Ascending aorta (tissue), 2 donors: ENCODE measurements around the gene PYDC1. TPM values are rescaled to one million over a fixed set of nuclear protein-coding genes. Genes with fewer than 3 reads are reported as not detected.

ENCODE experiments used
- DNase-seq, 2 donors: peaks; one replicate each; pipeline ENCODE4 v3.0.0-alpha.2; 2019; ENCODE audit warnings: low spot score in 2 of 2
- H3K27ac ChIP-seq, 2 donors: fragments of 200-600 bp; sonication (generic); one replicate each; pipeline ENCODE4 v1.5.1; 2016 to 2017; ENCODE audit warnings: mild to moderate bottlenecking in 1 of 2
- H3K27me3 ChIP-seq: fragments of 200-600 bp; sonication (generic); one replicate; pipeline ENCODE4 v1.5.1; 2017
- H3K36me3 ChIP-seq, 2 donors: fragments of 200-600 bp; sonication (generic); one replicate each; pipeline ENCODE4 v1.5.1; 2016
- H3K4me1 ChIP-seq, 2 donors: fragments of 200-600 bp; sonication (generic); one replicate each; pipeline ENCODE4 v1.5.1; 2016 to 2017; ENCODE audit warnings: mild to moderate bottlenecking in 1 of 2
- H3K4me3 ChIP-seq, 2 donors: fragments of 200-600 bp; sonication (generic); one replicate each; pipeline ENCODE4 v1.5.1; 2016 to 2017; ENCODE audit warnings: mild to moderate bottlenecking in 1 of 2
- H3K9me3 ChIP-seq, 2 donors: fragments of 200-600 bp; sonication (generic); one replicate each; pipeline ENCODE4 v1.5.1; 2016
- CTCF ChIP-seq, 3 experiments: fragments of 200-600 bp in 2 of 3; fragments of 450-650 bp in 1 of 3; sonication (generic) in 2 of 3; IDR thresholded peaks; one replicate each; pipeline ENCODE4 v1.5.1; 2016 to 2019; ENCODE audit warnings: antibody characterized with exemption in 3 of 3, mild to moderate bottlenecking in 1 of 3, moderate library complexity in 1 of 3
- intact Hi-C: fragments of 100-400 bp; cut with DNase I; formaldehyde crosslinking; loops from one replicate; pipeline ENCODE4 v1.15.1; 2023
- total RNA-seq: library from RNA; depleted of rRNA; stranded (reverse); fragments of >200 nt; gene quantifications from one replicate; pipeline ENCODE4 v1.1.0, GENCODE V29; 2016

PYDC1 gene
- total RNA-seq, 1 donor from 2014 or later = not detected

GRCh38 chr16:31168848-31169247, 48.1 kb downstream of the PYDC1 start:
- no peak for DNase-seq
- Histone ChIP-seq H3K9me3 (no peaks in the 10 kb centered on the region), H3K27ac (no peak overlapping the region), H3K4me3 (no peak overlapping the region), H3K36me3 (no peaks in the 10 kb centered on the region), H3K27me3 (no peaks in the 10 kb centered on the region), H3K4me1 (no peaks in the 10 kb centered on the region)
- intact Hi-C loops = no loop called here
- TF ChIP-seq CTCF (IDR thresholded peaks at IDR 0.05) = no peak

GRCh38 chr16:31167315-31167714, 49.6 kb downstream of the PYDC1 start:
- Histone ChIP-seq H3K4me1 (no peaks in the 10 kb centered on the region), H3K36me3 (no peaks in the 10 kb centered on the region), H3K4me3 (no peak overlapping the region), H3K9me3 (no peaks in the 10 kb centered on the region), H3K27ac (no peak overlapping the region), H3K27me3 (no peaks in the 10 kb centered on the region)
- intact Hi-C loops = no loop called here
- no peak for TF ChIP-seq CTCF (IDR thresholded peaks at IDR 0.05)
- DNase-seq = no peak

Other genes starting within 250 kb of the PYDC1 start
- gene HSD3B7, start 231.9 kb downstream of the PYDC1 start, total RNA-seq = 35.2 TPM
- 2.0 TPM for gene STX1B, start 206.5 kb downstream of the PYDC1 start, total RNA-seq
- gene STX4, start 183.6 kb downstream of the PYDC1 start, total RNA-seq = 79.1 TPM
- gene ZNF668, start 142.9 kb downstream of the PYDC1 start, total RNA-seq = 12.2 TPM
- gene ZNF646, start 142.7 kb downstream of the PYDC1 start, total RNA-seq = 11.6 TPM
- gene PRSS53, start 128.2 kb downstream of the PYDC1 start, total RNA-seq = 7.5 TPM
- 227 TPM for gene VKORC1, start 122.3 kb downstream of the PYDC1 start, total RNA-seq
- gene BCKDK, start 108.7 kb downstream of the PYDC1 start, total RNA-seq = 85.8 TPM
- 113 TPM for gene KAT8, start 99.5 kb downstream of the PYDC1 start, total RNA-seq
- not detected for gene PRSS8, start 81.4 kb downstream of the PYDC1 start, total RNA-seq
- 1.4 TPM for gene PRSS36, start 67.1 kb downstream of the PYDC1 start, total RNA-seq
- gene FUS, start 37.0 kb downstream of the PYDC1 start, total RNA-seq = 166 TPM
- gene PYCARD, start 14.4 kb downstream of the PYDC1 start, total RNA-seq = 21.1 TPM
- gene TRIM72, start 3.0 kb downstream of the PYDC1 start, total RNA-seq = not detected
- 19.1 TPM for gene ITGAM, start 42.8 kb upstream of the PYDC1 start, total RNA-seq
- 3.6 TPM for gene ITGAX, start 138.0 kb upstream of the PYDC1 start, total RNA-seq
- gene ITGAD, start 176.2 kb upstream of the PYDC1 start, total RNA-seq = not detected
- gene COX6A2, start 211.2 kb upstream of the PYDC1 start, total RNA-seq = not detected
- gene ZNF843, start 225.7 kb upstream of the PYDC1 start, total RNA-seq = 11.7 TPM
- gene ARMC5, start 242.4 kb upstream of the PYDC1 start, total RNA-seq = 10.0 TPM